ENCODE measurements around the gene BICD1.

DNA sequence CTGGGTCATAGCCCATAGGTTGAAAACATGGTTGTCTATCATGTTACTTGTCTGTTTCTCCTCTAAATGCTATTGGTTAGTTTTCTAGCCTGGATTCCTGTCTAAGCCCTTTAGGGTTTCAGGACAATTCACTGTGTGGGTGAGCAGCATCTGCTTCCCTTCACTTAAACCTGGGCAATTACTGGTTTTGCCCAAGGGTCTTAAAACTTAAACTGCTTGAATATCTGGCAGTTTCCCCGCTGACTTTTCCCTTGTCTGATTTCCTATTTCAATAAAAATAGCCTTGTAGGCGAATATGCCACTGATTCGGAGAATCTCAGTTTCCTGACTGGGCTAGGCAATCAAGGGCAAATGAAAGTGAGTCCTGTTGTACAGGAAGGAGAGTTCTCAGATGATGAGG lies 154.0 kb downstream of the BICD1 start:
- no peak for TF ChIP-seq SUZ12 (IDR thresholded peaks at IDR 0.05; ENCODE audit: extremely low read depth, insufficient read depth, insufficient read length)
- TF ChIP-seq YY1 (IDR thresholded peaks at IDR 0.05; ENCODE audit: insufficient read depth, insufficient read length), result no peak
- no peak for TF ChIP-seq ZNF274 (IDR thresholded peaks at IDR 0.05; ENCODE audit: low read depth, low read length)

Data from NT2/D1 (cell line).